ENCODE data around the gene RXRA.

The RXRA gene

DNA sequence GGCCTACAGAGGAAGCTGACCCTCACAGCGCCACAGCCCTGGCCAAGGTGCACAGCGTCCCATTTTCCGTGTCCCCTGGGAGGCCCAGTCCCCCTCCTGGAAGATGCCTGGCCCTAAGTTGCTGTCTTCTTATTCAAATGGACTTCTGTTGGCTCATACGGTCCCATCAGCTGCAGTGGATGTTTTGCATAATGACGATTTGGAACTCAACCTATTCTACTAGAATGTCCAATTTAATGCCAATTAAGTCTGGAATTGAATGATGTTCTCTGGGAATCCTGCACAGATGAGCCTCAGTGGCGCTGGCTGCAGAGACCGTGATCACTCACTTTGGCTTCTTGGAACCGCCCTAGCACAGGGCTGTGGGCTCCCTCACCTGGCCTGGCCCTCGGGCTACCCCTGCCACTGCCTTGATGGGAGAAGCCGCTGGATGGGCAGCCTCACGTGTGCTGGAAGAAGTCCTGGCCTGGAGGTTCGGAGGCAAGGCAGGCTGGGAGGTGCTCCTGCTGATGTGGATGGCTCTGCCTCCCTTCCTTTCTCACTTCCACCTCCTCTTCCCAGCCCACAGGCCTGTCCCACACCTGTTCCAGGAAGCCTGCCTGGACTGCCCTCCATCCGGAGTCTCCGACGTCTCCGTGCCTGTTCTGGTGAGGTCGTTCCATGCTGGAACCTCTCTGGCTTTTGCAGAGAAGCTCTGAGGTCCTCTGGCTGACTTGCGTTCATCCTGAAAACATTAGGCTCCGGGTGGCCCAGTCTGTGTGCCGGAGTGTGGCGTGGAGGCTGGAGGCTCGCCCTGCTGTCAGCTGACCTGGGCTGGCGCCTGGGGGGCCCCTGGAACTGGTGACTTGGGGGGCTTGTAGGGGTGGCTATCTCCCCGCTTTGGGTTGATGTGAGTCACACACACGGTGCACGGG lies 147.1 kb downstream of the RXRA start:
- TF ChIP-seq TARDBP (IDR thresholded peaks at IDR 0.05) (no peak), BHLHE40 (IDR thresholded peaks at IDR 0.05; ENCODE audit: borderline replicate concordance) (no peak), LEF1 (IDR thresholded peaks at IDR 0.05; ENCODE audit: borderline replicate concordance) (no peak), L3MBTL2 (conservative IDR thresholded peaks at IDR 0.05) (no peak), HDGF (IDR thresholded peaks at IDR 0.05; ENCODE audit: borderline replicate concordance) (no peak), FOXK2 (IDR thresholded peaks at IDR 0.05) (no peak), SUZ12 (IDR thresholded peaks at IDR 0.05) (no peak), CTBP1 (IDR thresholded peaks at IDR 0.05; ENCODE audit: borderline replicate concordance) (no peak)
- TF ChIP-seq, protein P1, sequence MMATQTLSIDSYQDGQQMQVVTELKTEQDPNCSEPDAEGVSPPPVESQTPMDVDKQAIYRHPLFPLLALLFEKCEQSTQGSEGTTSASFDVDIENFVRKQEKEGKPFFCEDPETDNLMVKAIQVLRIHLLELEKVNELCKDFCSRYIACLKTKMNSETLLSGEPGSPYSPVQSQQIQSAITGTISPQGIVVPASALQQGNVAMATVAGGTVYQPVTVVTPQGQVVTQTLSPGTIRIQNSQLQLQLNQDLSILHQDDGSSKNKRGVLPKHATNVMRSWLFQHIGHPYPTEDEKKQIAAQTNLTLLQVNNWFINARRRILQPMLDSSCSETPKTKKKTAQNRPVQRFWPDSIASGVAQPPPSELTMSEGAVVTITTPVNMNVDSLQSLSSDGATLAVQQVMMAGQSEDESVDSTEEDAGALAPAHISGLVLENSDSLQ (IDR thresholded peaks at IDR 0.05), result no peak
- DNase-seq (ENCODE audit: extremely low spot score), result no peak
- POLR2A ChIA-PET, result no interaction called here
- CTCF ChIA-PET, result no interaction called here

DNA sequence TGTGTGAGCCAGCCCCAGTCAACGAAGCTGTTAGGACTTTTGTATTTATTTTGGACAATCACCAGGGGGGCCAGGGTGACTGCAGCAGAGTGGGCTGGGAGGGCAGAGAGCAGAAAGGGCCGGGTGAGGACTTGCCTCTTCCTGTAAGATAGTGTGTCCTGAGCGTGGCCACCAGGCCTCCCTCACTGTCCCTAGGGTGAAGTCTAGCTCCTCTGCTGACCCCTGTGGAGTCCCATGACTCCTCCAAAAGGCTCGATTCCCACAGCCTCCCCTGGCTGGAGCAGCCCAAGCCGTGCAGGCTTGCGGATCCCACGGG lies 147.8 kb downstream of the RXRA start:
- CTCF ChIA-PET, result no interaction called here
- POLR2A ChIA-PET, result no interaction called here
- TF ChIP-seq L3MBTL2 (conservative IDR thresholded peaks at IDR 0.05) (no peak), BHLHE40 (IDR thresholded peaks at IDR 0.05; ENCODE audit: borderline replicate concordance) (no peak), CTBP1 (IDR thresholded peaks at IDR 0.05; ENCODE audit: borderline replicate concordance) (no peak), FOXM1 (IDR thresholded peaks at IDR 0.05; ENCODE audit: borderline replicate concordance) (no peak), ARNT (IDR thresholded peaks at IDR 0.05) (no peak), ELF4 (IDR thresholded peaks at IDR 0.05) (no peak), FOXA1 (IDR thresholded peaks at IDR 0.05) (no peak), SUZ12 (IDR thresholded peaks at IDR 0.05) (no peak), NFRKB (IDR thresholded peaks at IDR 0.05) (no peak), FOXK2 (IDR thresholded peaks at IDR 0.05) (no peak), SP1 (IDR thresholded peaks at IDR 0.05) (no peak), LEF1 (IDR thresholded peaks at IDR 0.05; ENCODE audit: borderline replicate concordance) (no peak), TARDBP (IDR thresholded peaks at IDR 0.05) (no peak), HDGF (IDR thresholded peaks at IDR 0.05; ENCODE audit: borderline replicate concordance) (no peak), ZNF384 (IDR thresholded peaks at IDR 0.05) (no peak)
- TF ChIP-seq, protein P1 (IDR thresholded peaks at IDR 0.05), result no peak
- DNase-seq (ENCODE audit: extremely low spot score), result no peak

DNA sequence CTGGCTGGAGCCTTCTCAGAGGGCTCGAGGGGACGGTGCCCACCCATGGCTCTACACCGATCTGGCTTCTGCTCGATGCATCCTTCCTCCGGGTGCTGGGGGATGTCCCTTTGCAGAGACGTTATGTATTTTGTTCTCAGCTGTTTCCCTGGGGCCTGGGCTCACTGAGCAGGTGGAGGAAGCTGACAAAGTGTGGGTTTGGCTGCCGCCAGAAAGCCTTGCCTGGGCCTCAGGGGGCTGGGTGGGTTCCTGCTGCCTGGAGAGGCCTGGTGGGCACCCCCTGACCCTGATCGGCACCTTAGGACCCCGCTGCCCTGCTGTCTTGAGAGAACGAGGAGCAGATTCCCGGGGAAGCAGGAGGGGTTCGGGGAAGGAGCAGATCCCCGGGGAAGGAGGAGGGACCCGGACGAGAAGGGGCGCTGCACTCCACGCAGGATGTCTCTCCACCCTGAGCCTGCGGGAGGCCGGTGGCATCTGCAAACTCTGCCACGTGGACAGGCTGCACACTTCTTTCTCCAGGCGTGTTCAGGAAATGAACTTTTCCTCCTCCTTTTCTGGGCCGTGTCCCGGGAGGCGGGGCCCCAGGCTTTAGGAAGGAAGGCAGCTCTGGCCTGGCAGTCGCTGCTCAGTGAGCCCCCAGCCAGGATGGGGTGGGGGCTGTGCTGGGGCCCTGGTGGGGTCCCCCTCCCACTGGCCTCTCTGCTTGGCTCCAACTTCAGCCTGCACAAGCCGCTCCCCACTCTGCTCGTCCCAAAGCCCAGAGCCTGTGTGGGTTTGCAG lies 148.9 kb downstream of the RXRA start:
- no peak for DNase-seq (ENCODE audit: extremely low spot score)
- TF ChIP-seq, protein P1 (IDR thresholded peaks at IDR 0.05), result no peak
- TF ChIP-seq L3MBTL2 (conservative IDR thresholded peaks at IDR 0.05) (no peak), CTBP1 (IDR thresholded peaks at IDR 0.05; ENCODE audit: borderline replicate concordance) (no peak), FOXK2 (IDR thresholded peaks at IDR 0.05) (no peak), LEF1 (IDR thresholded peaks at IDR 0.05; ENCODE audit: borderline replicate concordance) (no peak), ZNF384 (IDR thresholded peaks at IDR 0.05) (no peak), ELF4 (IDR thresholded peaks at IDR 0.05) (no peak), SUZ12 (IDR thresholded peaks at IDR 0.05) (no peak), HDGF (IDR thresholded peaks at IDR 0.05; ENCODE audit: borderline replicate concordance) (no peak), FOXM1 (IDR thresholded peaks at IDR 0.05; ENCODE audit: borderline replicate concordance) (no peak), BHLHE40 (IDR thresholded peaks at IDR 0.05; ENCODE audit: borderline replicate concordance) (no peak), SP1 (IDR thresholded peaks at IDR 0.05) (no peak), FOXA1 (IDR thresholded peaks at IDR 0.05) (no peak), NFRKB (IDR thresholded peaks at IDR 0.05) (no peak)
- ChIA-PET CTCF (no interaction called here), POLR2A (no interaction called here)

DNA sequence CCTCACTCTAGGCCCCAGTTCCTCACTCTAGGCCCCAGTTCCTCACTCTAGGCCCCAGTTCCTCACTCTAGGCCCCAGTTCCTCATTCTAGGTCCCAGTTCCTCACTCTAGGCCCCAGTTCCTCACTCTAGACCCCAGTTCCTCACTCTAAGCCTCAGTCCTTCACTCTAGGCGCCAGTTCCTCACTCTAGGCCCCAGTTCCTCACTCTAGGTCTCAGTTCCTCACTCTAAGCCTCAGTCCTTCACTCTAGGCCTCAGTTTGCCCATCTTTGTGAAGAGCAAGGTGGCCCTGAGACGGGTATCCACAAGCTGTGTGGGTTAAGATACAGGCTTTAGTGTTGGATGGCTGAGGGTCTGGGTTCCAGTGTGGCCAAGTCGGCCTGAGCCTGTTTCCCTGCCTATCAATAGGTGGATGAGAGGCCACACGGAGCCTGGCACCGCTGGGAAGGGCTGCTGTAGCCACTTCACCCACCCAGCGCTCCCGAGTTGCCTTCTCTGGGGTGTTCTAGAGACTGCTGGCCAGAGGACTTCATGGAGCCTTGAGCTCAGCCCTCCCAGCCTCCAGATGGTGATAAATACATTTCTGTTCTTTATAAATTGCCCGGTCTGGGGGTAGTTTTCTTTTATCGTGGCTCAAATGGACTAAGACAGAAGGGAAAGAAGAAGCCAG lies 150.2 kb downstream of the RXRA start:
- CTCF ChIA-PET, result interaction anchor here (0.5 to 0.6 kb wide), 2 partner anchors 607 to 683 kb away, joined by 3 read pairs; no protein-coding TSS in a partner anchor
- POLR2A ChIA-PET, result no interaction called here
- TF ChIP-seq ZNF384 (IDR thresholded peaks at IDR 0.05) (no peak), FOXK2 (IDR thresholded peaks at IDR 0.05) (no peak)
- no peak for DNase-seq (ENCODE audit: extremely low spot score)

DNA sequence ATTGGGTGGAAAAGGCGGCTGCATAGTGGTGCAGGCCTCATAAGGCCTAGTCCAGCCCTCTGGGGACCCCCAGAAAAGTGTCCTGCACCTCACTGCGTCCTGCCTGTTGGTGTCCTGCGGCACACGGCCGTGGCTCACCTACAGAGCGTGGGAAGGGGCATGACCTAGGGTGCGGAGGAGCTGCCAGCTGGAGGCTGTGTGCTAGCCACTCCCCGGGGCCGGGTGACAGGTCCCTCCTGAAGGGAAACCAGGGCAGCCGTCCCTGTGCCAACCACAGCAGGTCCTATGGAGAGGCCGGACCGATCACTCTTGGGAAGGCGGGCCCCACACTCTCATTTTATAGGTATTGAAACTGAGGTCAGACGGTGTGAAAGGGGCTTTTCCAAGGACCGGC lies 150.7 kb downstream of the RXRA start:
- no peak for DNase-seq (ENCODE audit: extremely low spot score)
- CTCF ChIA-PET, result interaction anchor here (0.6 kb wide), 1 partner anchor 607 kb away, joined by 3 read pairs; no protein-coding TSS in a partner anchor
- TF ChIP-seq ZNF384 (IDR thresholded peaks at IDR 0.05) (no peak), FOXM1 (IDR thresholded peaks at IDR 0.05; ENCODE audit: borderline replicate concordance) (no peak), BHLHE40 (IDR thresholded peaks at IDR 0.05; ENCODE audit: borderline replicate concordance) (no peak), ARNT (IDR thresholded peaks at IDR 0.05) (no peak), TARDBP (IDR thresholded peaks at IDR 0.05) (no peak), CTBP1 (IDR thresholded peaks at IDR 0.05; ENCODE audit: borderline replicate concordance) (no peak), FOXK2 (IDR thresholded peaks at IDR 0.05) (no peak), HDGF (IDR thresholded peaks at IDR 0.05; ENCODE audit: borderline replicate concordance) (no peak), ELF4 (IDR thresholded peaks at IDR 0.05) (no peak)
- TF ChIP-seq, protein P1 (IDR thresholded peaks at IDR 0.05), result no peak
- POLR2A ChIA-PET, result no interaction called here
